Adrenal gland (tissue), 12 donors: ENCODE results near the gene MACF1. TPM values are rescaled to one million over a fixed set of nuclear protein-coding genes. Genes with fewer than 3 reads are reported as not detected.

ENCODE experiments used
- DNase-seq, 7 donors: peaks; one replicate each; pipeline ENCODE4 v3.0.0-alpha.2; 2019 to 2020
- H3K27ac ChIP-seq, 5 donors: fragments of 200-600 bp; sonication (generic) in 4 of 5; 1 replicate in 3 of 5; 2 replicates in 2 of 5; pipeline versions ENCODE4 v1.5.1 to v1.8.0; 2016 to 2020; ENCODE audit warnings: mild to moderate bottlenecking in 1 of 5
- H3K27me3 ChIP-seq: fragments of 200-600 bp; 2 replicates; pipeline ENCODE4 v1.8.0; 2021
- H3K36me3 ChIP-seq, 2 donors: fragments of 200-600 bp; replicated peaks in 1 of 2; 1 replicate in 1 of 2; 2 replicates in 1 of 2; pipeline versions ENCODE4 v1.5.1 to v1.8.0; 2018 to 2022
- H3K4me1 ChIP-seq, 2 donors: fragments of 200-600 bp; replicated peaks in 1 of 2; 1 replicate in 1 of 2; 2 replicates in 1 of 2; pipeline versions ENCODE4 v1.5.1 to v1.8.0; 2018 to 2021
- H3K4me3 ChIP-seq, 4 donors: fragments of 200-600 bp; sonication (generic) in 3 of 4; one replicate each; pipeline ENCODE4 v1.5.1; 2016 to 2018
- H3K9me3 ChIP-seq, 3 donors: fragments of 200-600 bp; sonication (generic) in 1 of 3; replicated peaks in 1 of 3; 1 replicate in 2 of 3; 2 replicates in 1 of 3; pipeline versions ENCODE4 v1.5.1 to v1.8.0; 2016 to 2021
- POLR2A ChIP-seq, 2 donors: fragments of 450-650 bp; IDR thresholded peaks; one replicate each; pipeline ENCODE4 v1.6.1; 2017; ENCODE audit warnings: antibody characterized with exemption in 2 of 2, mild to moderate bottlenecking in 2 of 2, moderate library complexity in 1 of 2
- WGBS, 4 donors: extraction: QIAGEN DNeasy Blood & Tissue Kit in 2 of 4; methylation state at CpG; one replicate each; pipeline versions ENCODE4 v1.1.5 to v1.1.7; 2013 to 2017; 5-methylcytosine and 5-hydroxymethylcytosine counted together
- intact Hi-C, 2 donors: fragments of 100-400 bp; cut with DNase I; formaldehyde crosslinking; loops; one replicate each; pipeline versions ENCODE4 v1.14.1 to v1.15.0; 2022 to 2023
- polyA plus RNA-seq, 3 donors: library from polyadenylated mRNA; stranded (reverse); fragments of 200-250 nt in 2 of 3; fragments of 350-450 nt in 1 of 3; fragmentation: Illumina TruSeq in 1 of 3; extraction: RNeasy Lipid Tissue Mini Kit (QIAGEN cat#74804) in 1 of 3; gene quantifications; one replicate each; pipeline ENCODE4 v1.2.3, GENCODE V29; 2013 to 2014
- total RNA-seq, 9 donors: library from RNA; depleted of rRNA in 4 of 9; stranded (reverse); fragments of >200 nt in 4 of 9; fragments of 120-200 nt in 1 of 9; fragmentation: NEBNext Ultra II Directional in 1 of 9; extraction: Animal tissue kit (Norgen Biotek cat#: 25700) in 1 of 9; gene quantifications; one replicate each; pipeline versions ENCODE4 v1.1.0 to v1.2.4, GENCODE V29; 2013 to 2023
- TF ChIP-seq, protein P1 (sequence below), 6 experiments: fragments of 450-650 bp in 4 of 6; fragments of 200-600 bp in 2 of 6; sonication (generic) in 1 of 6; IDR thresholded peaks; 1 replicate in 5 of 6; 2 replicates in 1 of 6; pipeline versions ENCODE4 v1.5.1 to v1.8.0; 2016 to 2021; ENCODE audit warnings: antibody characterized with exemption in 6 of 6, mild to moderate bottlenecking in 2 of 6, moderate library complexity in 1 of 6
- donor health status: healthy with polysubstance abuse.
- donor health status: Bipolar disorder and iron deficiency.
- donor health status: DM: yes; HTN: yes; CAD: no.
- donor health status: DM: no; HTN: no; CAD: no.
- donor health status: DM: no; HTN: no; CAD: no.
- donor health status: DM: yes; HTN: yes; CAD: no.

Gene MACF1
- total and polyA plus RNA-seq, 12 donors = 85.1 to 334 (median 219) TPM

DNA sequence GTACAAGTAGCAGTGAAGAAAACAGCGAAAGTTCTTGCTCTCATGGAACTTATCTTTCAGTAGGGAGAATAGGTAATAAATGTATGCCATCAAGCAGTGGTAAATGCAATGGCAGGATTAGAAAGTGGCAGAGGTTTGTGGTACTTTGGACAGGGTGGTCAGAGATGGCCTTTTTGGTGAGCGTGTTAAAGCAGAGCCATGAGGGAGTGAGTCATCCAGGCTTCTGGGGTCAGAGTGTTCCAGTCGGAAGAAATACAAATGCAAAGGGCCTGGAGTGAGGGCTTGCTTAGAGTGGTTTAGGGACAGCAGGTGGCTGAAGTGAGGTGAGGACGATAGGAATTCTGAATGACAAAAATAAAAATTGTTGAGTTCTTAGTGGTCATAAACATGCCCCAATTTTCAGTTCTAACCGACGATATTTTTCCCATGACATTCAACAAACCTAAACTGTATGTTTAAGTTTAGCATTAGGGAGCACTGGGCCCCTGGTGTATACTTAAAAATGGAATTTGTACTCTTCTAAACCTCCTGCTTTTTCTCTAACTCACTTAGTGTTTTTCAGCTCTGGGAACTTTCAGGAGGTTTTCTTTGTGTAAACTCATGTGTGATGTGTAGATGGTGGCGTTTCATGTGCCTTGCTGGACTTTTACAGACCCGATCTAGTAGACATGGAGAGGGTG, 78.2 kb downstream of the MACF1 start:
- TF ChIP-seq POLR2A (IDR thresholded peaks at IDR 0.05) = no peak
- TF ChIP-seq, protein P1, sequence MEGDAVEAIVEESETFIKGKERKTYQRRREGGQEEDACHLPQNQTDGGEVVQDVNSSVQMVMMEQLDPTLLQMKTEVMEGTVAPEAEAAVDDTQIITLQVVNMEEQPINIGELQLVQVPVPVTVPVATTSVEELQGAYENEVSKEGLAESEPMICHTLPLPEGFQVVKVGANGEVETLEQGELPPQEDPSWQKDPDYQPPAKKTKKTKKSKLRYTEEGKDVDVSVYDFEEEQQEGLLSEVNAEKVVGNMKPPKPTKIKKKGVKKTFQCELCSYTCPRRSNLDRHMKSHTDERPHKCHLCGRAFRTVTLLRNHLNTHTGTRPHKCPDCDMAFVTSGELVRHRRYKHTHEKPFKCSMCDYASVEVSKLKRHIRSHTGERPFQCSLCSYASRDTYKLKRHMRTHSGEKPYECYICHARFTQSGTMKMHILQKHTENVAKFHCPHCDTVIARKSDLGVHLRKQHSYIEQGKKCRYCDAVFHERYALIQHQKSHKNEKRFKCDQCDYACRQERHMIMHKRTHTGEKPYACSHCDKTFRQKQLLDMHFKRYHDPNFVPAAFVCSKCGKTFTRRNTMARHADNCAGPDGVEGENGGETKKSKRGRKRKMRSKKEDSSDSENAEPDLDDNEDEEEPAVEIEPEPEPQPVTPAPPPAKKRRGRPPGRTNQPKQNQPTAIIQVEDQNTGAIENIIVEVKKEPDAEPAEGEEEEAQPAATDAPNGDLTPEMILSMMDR (IDR thresholded peaks at IDR 0.05) = no peak
- H3K27me3 ChIP-seq = no peaks in the 10 kb centered on the region
- H3K4me3 ChIP-seq = no peak overlapping the region
- WGBS, 4 donors = 68 to 77% (median 70%) methylated on average over 7 to 8 of the region's 8 CpGs
- H3K27ac ChIP-seq = no peak overlapping the region
- no peaks in the 10 kb centered on the region for H3K9me3 ChIP-seq
- intact Hi-C loops = no loop called here
- H3K36me3 ChIP-seq = peaks cover 0 to 49% of the 10 kb centered on the region in 2 donors
- DNase-seq = peak in 3 of 7 donors; percentile 41 to 54 (median 42)
- H3K4me1 ChIP-seq = peaks cover 8 to 25% of the 10 kb centered on the region in 2 donors

DNA sequence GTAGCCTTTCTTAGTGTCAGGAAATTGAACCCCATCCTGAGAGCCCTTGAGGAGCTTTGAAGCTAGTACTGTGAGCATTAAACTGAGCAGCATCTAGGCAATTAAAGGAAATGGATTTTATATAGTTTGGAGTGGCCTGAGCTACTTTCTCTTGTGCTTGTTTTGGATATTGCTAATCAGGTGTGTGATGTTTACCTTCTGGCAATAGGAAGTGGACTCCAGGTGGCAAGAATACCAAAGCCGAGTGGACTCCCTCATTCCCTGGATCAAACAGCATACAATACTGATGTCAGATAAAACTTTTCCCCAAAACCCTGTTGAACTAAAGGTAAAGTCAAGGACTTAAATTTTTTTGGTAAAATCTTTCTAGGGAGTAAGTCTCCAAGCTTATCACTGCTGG, 79.4 kb downstream of the MACF1 start:
- H3K27me3 ChIP-seq = no peaks in the 10 kb centered on the region

DNA sequence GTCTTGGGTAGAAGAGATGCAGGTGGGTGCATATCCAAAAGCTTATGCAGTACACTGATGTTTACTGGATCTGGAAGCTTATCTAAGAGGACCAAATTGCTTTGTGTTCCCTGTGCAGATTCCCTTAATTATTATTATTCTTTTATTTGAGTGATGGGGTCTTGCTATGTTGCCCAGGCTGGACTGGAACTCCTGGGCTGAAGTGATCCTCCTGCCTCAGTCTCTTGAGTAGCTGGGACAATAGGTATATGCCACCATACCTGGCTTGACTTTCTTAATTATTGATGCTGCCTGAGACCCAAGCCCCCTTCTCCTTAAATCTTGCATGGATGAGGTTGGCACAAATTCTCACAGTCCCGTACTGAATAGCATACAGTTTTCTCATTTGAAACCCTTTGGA, 83.0 kb downstream of the MACF1 start:
- peaks cover 3 to 6% of the 10 kb centered on the region in 2 donors for H3K4me1 ChIP-seq
- DNase-seq = no peak
- no peak overlapping the region for H3K27ac ChIP-seq
- WGBS, 4 donors = 97 to 100% (median 99%) methylated on average over 1 of the region's 1 CpG
- intact Hi-C loops = no loop called here
- peaks cover 0 to 79% of the 10 kb centered on the region in 2 donors for H3K36me3 ChIP-seq
- no peaks in the 10 kb centered on the region for H3K9me3 ChIP-seq
- H3K4me3 ChIP-seq = no peak overlapping the region
- H3K27me3 ChIP-seq = no peaks in the 10 kb centered on the region
- TF ChIP-seq POLR2A (IDR thresholded peaks at IDR 0.05) = no peak
- TF ChIP-seq, protein P1 (IDR thresholded peaks at IDR 0.05) = no peak

More for the DNA sequence above, 79.4 kb downstream of the MACF1 start:
- no peak overlapping the region for H3K27ac ChIP-seq
- no peaks in the 10 kb centered on the region for H3K9me3 ChIP-seq
- H3K36me3 ChIP-seq = peaks cover 0 to 60% of the 10 kb centered on the region in 2 donors
- peaks cover 8 to 15% of the 10 kb centered on the region in 2 donors for H3K4me1 ChIP-seq
- intact Hi-C loops = no loop called here
- WGBS, 4 donors = 81 to 96% (median 93%) methylated on average over 1 of the region's 1 CpG
- TF ChIP-seq, protein P1 (IDR thresholded peaks at IDR 0.05) = no peak
- no peak for TF ChIP-seq POLR2A (IDR thresholded peaks at IDR 0.05)
- H3K4me3 ChIP-seq = no peak overlapping the region
- DNase-seq = no peak

DNA sequence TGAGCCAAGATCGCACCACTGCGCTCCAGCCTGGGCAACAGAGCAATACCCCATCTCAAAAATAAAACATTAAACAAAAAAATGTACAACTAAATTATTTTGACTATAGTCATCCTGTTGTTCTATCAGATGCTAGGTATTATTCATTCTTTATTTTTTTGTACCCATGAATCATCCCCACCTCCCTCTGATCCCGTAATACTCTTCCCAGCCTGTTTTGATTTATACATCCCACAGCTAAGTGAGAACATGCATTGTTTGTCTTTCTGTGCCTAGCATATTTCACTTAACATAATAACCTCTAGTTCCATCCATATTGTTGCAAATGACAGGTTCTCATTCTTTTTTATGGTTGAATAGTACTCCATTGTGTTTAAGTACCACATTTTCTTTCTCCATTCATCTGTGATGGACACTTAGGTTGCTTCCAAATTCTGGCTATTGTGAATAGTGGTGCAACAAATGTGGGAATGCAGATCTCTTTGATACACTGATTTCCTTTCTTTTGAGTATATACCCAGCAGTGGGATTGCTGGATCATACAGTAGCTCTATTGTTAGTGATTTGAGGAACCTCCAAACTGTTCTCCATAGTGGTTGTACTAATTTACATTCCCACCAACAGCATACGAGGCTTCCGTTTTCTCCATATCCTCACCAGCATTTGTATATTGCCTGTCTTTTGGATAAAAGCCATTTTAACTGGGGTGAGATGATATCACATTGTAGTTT, 84.4 kb downstream of the MACF1 start:
- intact Hi-C loops = no loop called here
- WGBS, 4 donors = 91 to 97% (median 94%) methylated on average over 5 of the region's 5 CpGs
- no peak overlapping the region for H3K27ac ChIP-seq
- no peak for TF ChIP-seq POLR2A (IDR thresholded peaks at IDR 0.05)
- TF ChIP-seq, protein P1 (IDR thresholded peaks at IDR 0.05) = no peak
- H3K27me3 ChIP-seq = no peaks in the 10 kb centered on the region
- peaks cover 0 to 81% of the 10 kb centered on the region in 2 donors for H3K36me3 ChIP-seq
- no peaks in the 10 kb centered on the region for H3K9me3 ChIP-seq
- no peaks in the 10 kb centered on the region for H3K4me1 ChIP-seq
- no peak overlapping the region for H3K4me3 ChIP-seq
- DNase-seq = no peak
